K562 (cell line): ENCODE measurements around the gene MYO3B. TPM values are rescaled to one million over a fixed set of nuclear protein-coding genes. Genes with fewer than 3 reads are reported as not detected.

Experiments
- ATAC-seq: fragments of 200-7000 bp; cut with Tn5 transposase; 3 replicates; pipeline ENCODE4 v1.9.1; 2020; ENCODE audit warnings: moderate library complexity
- BruUV-seq: library from RNA; stranded (reverse); fragments of 400-500 nt; replicated peaks from 2 replicates; lab custom pipeline; 2021; lab: Mats Ljungman, UMichigan
- CTCF ChIA-PET: fragments of 300-600 bp; formaldehyde crosslinking; extraction: SDS; loops from one replicate; lab custom pipeline; 2021; ENCODE audit warnings: low intra/inter-chr PET ratio; lab: Yijun Ruan, JAX
- POLR2A ChIA-PET: fragments of 300-600, 350-650 bp; sonication (Branson Sonifier 250); formaldehyde crosslinking; extraction: SDS; loops from one replicate; lab custom pipeline; 2021; ENCODE audit warnings: antibody characterized with exemption, inconsistent platforms; lab: Yijun Ruan, JAX
- DNase-seq, 4 experiments: peaks; one replicate each; pipeline versions ENCODE4 v3.0.0 to v3.0.0-alpha.2; 2011 to 2018; ENCODE audit warnings: low spot score in 3 of 4, mixed read lengths in 3 of 4; ENCODE audit errors: extremely low read depth in 1 of 4
- FAIRE-seq: peaks from 2 replicates; lab custom pipeline; 2011; peaks lifted over from hg19 to GRCh38; lab: Jason Lieb, UNC
- H2AFZ ChIP-seq: 2 replicates; pipeline ENCODE4 v1.6.0; 2011; ENCODE audit warnings: low read depth, low read length, control low read depth, inconsistent platforms
- H3K27ac ChIP-seq: fragments of 200-600 bp; 3 replicates; pipeline ENCODE4 v1.8.0; 2011; ENCODE audit warnings: low read depth, mild to moderate bottlenecking, control low read depth, inconsistent platforms, low read length, moderate library complexity, mixed read lengths; ENCODE audit errors: extremely low read depth
- H3K27me3 ChIP-seq, 2 experiments: fragments of 300-600 bp in 1 of 2; 2 replicates in 1 of 2; 3 replicates in 1 of 2; pipeline versions ENCODE4 v1.6.0 to v1.8.0; 2011; ENCODE audit warnings: inconsistent platforms in 2 of 2, low read length in 2 of 2, mild to moderate bottlenecking in 1 of 2, mixed read lengths in 1 of 2, moderate library complexity in 1 of 2; ENCODE audit not compliant: control insufficient read depth in 2 of 2, insufficient read depth in 2 of 2
- H3K36me3 ChIP-seq: fragments of 300-600 bp; 3 replicates; pipeline ENCODE4 v1.8.0; 2011; ENCODE audit warnings: mild to moderate bottlenecking, low read length, inconsistent platforms; ENCODE audit not compliant: control insufficient read depth, insufficient read depth
- H3K4me1 ChIP-seq, 2 experiments: fragments of 200-600 bp in 1 of 2; replicated peaks in 1 of 2; 2 replicates in 1 of 2; 3 replicates in 1 of 2; pipeline versions ENCODE4 v1.5.1 to v1.8.0; 2011; ENCODE audit warnings: inconsistent platforms in 2 of 2, low read length in 2 of 2, mild to moderate bottlenecking in 1 of 2, mixed read lengths in 1 of 2, moderate library complexity in 1 of 2; ENCODE audit not compliant: control insufficient read depth in 2 of 2, insufficient read depth in 2 of 2
- H3K4me2 ChIP-seq: 2 replicates; pipeline ENCODE4 v1.6.1; 2011; ENCODE audit warnings: low read length, control low read depth, inconsistent platforms, mixed read lengths; ENCODE audit not compliant: insufficient read depth
- H3K4me3 ChIP-seq: fragments of 200-600 bp; sonication (generic), shearing (Covaris generic); 2 replicates; pipeline ENCODE4 v1.5.1; 2016; ENCODE audit warnings: control low read depth, inconsistent platforms
- H3K79me2 ChIP-seq: fragments of 200-600 bp; 3 replicates; pipeline ENCODE4 v1.8.0; 2011; ENCODE audit warnings: low read length, inconsistent platforms; ENCODE audit not compliant: control insufficient read depth, insufficient read depth
- H3K9ac ChIP-seq, 2 experiments: 2 replicates each; pipeline versions ENCODE4 v1.6.0 to v1.6.1; 2011; ENCODE audit warnings: low read depth in 2 of 2, low read length in 2 of 2, control low read depth in 1 of 2, inconsistent platforms in 1 of 2, mild to moderate bottlenecking in 1 of 2, mixed read lengths in 1 of 2; ENCODE audit not compliant: insufficient read depth in 1 of 2
- H3K9me1 ChIP-seq: one replicate; pipeline ENCODE4 v1.6.0; 2011; ENCODE audit warnings: inconsistent platforms, mild to moderate bottlenecking, low read length, moderate library complexity; ENCODE audit not compliant: control insufficient read depth, insufficient read depth
- H3K9me3 ChIP-seq: replicated peaks from 2 replicates; pipeline ENCODE4 v1.5.1; 2011; ENCODE audit warnings: low read depth, low read length, inconsistent platforms; ENCODE audit not compliant: control insufficient read depth, insufficient read depth
- H4K20me1 ChIP-seq: replicated peaks from 2 replicates; pipeline ENCODE4 v1.6.1; 2011; ENCODE audit warnings: low read length, inconsistent platforms, mixed read lengths; ENCODE audit not compliant: control insufficient read depth, insufficient read depth
- CREB5 ChIP-seq: fragments of 250-450 bp; sonication (Bioruptor Pico); IDR thresholded peaks from 2 replicates; pipeline ENCODE4 v1.5.0; 2020; ENCODE audit warnings: mild to moderate bottlenecking
- GABPB2 ChIP-seq: fragments of 250-450 bp; sonication (Bioruptor Pico); conservative IDR thresholded peaks from 2 replicates; pipeline ENCODE4 v1.5.1; 2021; ENCODE audit warnings: mild to moderate bottlenecking
- SMARCA4 ChIP-seq: fragments of 450-650 bp; IDR thresholded peaks from 2 replicates; pipeline ENCODE4 v1.6.1; 2016
- SMARCA5 ChIP-seq: fragments of 450-650 bp; IDR thresholded peaks from 2 replicates; pipeline ENCODE4 v1.6.1; 2016
- SP1 ChIP-seq: sonication (generic); formaldehyde crosslinking; IDR thresholded peaks from 2 replicates; pipeline ENCODE4 v1.8.1; 2022; ENCODE audit warnings: mild to moderate bottlenecking, missing genetic modification reagents
- TAF15 ChIP-seq: fragments of 200-400 bp; formaldehyde crosslinking; IDR thresholded peaks from 2 replicates; pipeline ENCODE4 v1.6.1; 2017; ENCODE audit warnings: mild to moderate bottlenecking, low read depth, low read length, moderate library complexity
- TCFL5 ChIP-seq: fragments of 250-450 bp; sonication (Bioruptor Pico); conservative IDR thresholded peaks from 2 replicates; pipeline ENCODE4 v1.6.1; 2021; ENCODE audit warnings: mild to moderate bottlenecking, moderate library complexity, matching md5 sums
- YY1 ChIP-seq, 3 experiments: IDR thresholded peaks; 2 replicates each; pipeline ENCODE4 v1.6.1; 2011; ENCODE audit warnings: low read length in 2 of 3, mild to moderate bottlenecking in 2 of 3, moderate library complexity in 2 of 3, borderline replicate concordance in 1 of 3, control low read depth in 1 of 3, low read depth in 1 of 3; ENCODE audit not compliant: insufficient read depth in 3 of 3, insufficient replicate concordance in 2 of 3, control insufficient read depth in 1 of 3, insufficient read length in 1 of 3; ENCODE audit errors: extremely low read depth in 1 of 3
- WGBS: fragments of 100-300 bp; shearing (Covaris generic); methylation state at CpG from one replicate; pipeline ENCODE4 v1.1.6; 2016; ENCODE audit warnings: low coverage, mixed read lengths; ENCODE audit not compliant: insufficient coverage; ENCODE audit errors: missing lambda C conversion rate; 5-methylcytosine and 5-hydroxymethylcytosine counted together
- in situ Hi-C: fragments of 300-500 bp; cut with MboI; formaldehyde crosslinking; loops from 4 replicates; pipeline ENCODE4 v1.15.0; 2018; ENCODE audit warnings: inconsistent platforms, mixed read lengths
- intact Hi-C: fragments of 100-400 bp; cut with micrococcal nuclease; formaldehyde crosslinking; loops from 2 replicates; pipeline ENCODE4 v1.14.2; 2022
- polyA plus RNA-seq, 8 experiments: library from polyadenylated mRNA; depleted of rRNA in 4 of 8; stranded (reverse) in 5 of 8; unstranded in 3 of 8; fragments of >200 nt; fragmentation: Nextera tagmentation in 2 of 8; fragmentation: Illumina TruSeq in 1 of 8; extraction: Ambion mirVana in 2 of 8; extraction: Trizol in 1 of 8; gene quantifications; 2 replicates each; pipeline versions ENCODE4 v1.2.1 to v1.2.3, GENCODE V29; 2011 to 2014; ENCODE audit warnings: inconsistent platforms in 1 of 8, missing spikeins in 1 of 8
- total RNA-seq, 7 experiments: library from RNA; depleted of rRNA in 6 of 7; stranded (reverse); fragments of >200 nt in 6 of 7; fragmentation: Illumina TruSeq in 2 of 7; extraction: Trizol in 2 of 7; gene quantifications; 2 replicates each; pipeline versions ENCODE4 v1.2.1 to v1.2.3, GENCODE V29; 2011 to 2021; ENCODE audit warnings: low replicate concordance in 1 of 7
- TF ChIP-seq, protein P1 (sequence below): fragments of 200-800 bp; sonication (Bioruptor generic); IDR thresholded peaks from 2 replicates; pipeline ENCODE4 v1.6.1; 2017; ENCODE audit warnings: missing genetic modification characterization, missing compliant biosample characterization
- TF ChIP-seq, protein P2 (sequence below): sonication (generic); formaldehyde crosslinking; IDR thresholded peaks from 2 replicates; pipeline ENCODE4 v1.8.0; 2022; ENCODE audit warnings: missing genetic modification reagents, mild to moderate bottlenecking, moderate library complexity, borderline replicate concordance
- TF ChIP-seq, protein P3 (sequence below), 2 experiments: fragments of 150-350 bp in 1 of 2; IDR thresholded peaks; 2 replicates each; pipeline ENCODE4 v1.6.1; 2012 to 2016; ENCODE audit warnings: low read depth in 2 of 2, low read length in 2 of 2, mild to moderate bottlenecking in 1 of 2, moderate library complexity in 1 of 2

The MYO3B gene
- total and polyA plus RNA-seq, 9 of the 15 experiments (the other 6 are each of a cell fraction or from before 2014, with no cell fraction given): 2.7 to 6.5 (median 3.6) TPM

DNA sequence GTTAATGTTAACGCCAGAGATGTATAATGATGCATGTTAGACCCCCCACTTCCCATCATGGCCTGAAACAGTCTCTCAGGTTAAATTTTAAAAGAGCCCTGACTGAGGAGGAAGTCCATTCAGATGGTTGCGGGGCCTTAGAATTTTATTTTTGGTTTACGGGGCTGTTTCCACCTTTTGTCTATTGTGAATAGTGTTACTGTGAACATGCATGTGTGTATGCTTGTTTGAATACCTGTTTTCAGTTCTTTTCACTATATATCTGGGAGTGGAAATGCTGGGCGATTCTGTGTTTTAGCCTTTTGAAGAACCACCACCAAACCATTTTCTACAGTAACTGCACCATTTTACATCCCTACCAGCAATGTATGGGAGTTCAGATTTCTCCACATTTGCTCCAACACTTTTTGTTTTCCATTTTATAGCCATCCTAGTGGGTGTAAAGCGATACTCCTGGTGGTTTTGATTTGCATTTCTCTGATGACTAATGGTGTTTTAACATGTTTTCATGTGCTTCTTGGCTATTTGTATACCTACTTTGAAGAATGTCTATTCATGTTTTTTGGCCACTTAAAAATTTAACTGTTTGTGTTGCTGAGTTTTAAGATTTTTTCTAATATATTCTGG, 133.0 kb downstream of the MYO3B start (continued):
- TF ChIP-seq CREB5 (no peak), TAF15 (no peak), SP1 (CRISPR knock-in tag) (no peak)

DNA sequence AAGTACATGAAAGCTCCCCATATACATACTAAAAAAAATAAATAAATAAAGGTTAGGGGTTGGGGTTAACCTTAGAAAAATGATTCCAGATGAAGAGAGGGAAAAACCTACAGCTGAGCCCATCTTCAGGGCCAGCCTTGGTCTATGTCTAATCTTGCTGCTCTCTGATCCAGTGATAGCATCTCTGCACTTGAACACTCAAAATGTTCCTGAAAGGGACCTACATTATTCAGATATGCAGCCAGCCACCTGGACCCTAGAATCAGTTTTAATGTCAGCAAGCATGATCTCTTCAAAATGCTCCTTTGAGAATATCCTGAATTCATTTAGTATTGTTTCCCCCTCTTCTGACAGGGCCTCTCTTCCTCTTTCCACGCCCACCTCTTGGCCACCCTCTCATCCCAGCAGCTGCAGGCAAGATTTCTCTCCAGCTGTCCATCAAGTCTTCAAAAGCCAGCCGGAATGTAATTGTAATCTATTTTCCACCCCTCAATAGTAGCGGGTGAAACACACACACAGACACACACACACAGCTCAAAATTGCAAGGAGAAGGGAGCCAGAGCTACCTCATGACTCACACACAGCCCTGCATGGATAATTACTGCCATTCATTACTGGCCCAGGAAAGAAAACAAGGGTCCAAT, 135.5 kb downstream of the MYO3B start:
- peak in 2 of 4 experiments; percentile 29 to 48 for DNase-seq
- H3K27me3 ChIP-seq: no peaks in the 10 kb centered on the region
- H3K36me3 ChIP-seq: no peaks in the 10 kb centered on the region
- H3K79me2 ChIP-seq: no peaks in the 10 kb centered on the region
- H3K27ac ChIP-seq: no peak overlapping the region
- ChIA-PET CTCF (interaction anchor here (0.6 kb wide), 1 partner anchor 20 kb away, joined by 3 read pairs; no protein-coding TSS in a partner anchor), POLR2A (interaction anchor here (0.7 to 1.3 kb wide), 2 partner anchors 10 to 38 kb away, joined by 3 to 4 read pairs; no protein-coding TSS in a partner anchor)
- intact Hi-C loops (no loop called here), in situ Hi-C loops (no loop called here)
- H2AFZ ChIP-seq: peak overlapping the region; percentile 9
- H3K4me1 ChIP-seq: peaks cover 4 to 32% of the 10 kb centered on the region in 2 experiments; a peak in 4 of 5 replicates
- no peaks in the 10 kb centered on the region for H3K9me3 ChIP-seq
- FAIRE-seq: peak; percentile 54
- no peak overlapping the region for H3K4me3 ChIP-seq
- H3K9ac ChIP-seq: no peak overlapping the region
- BruUV-seq: no TSS peak
- ATAC-seq: peak; percentile 65
- no peak overlapping the region for H3K4me2 ChIP-seq
- WGBS: 13% methylated on average over 3 of the region's 3 CpGs
- H3K9me1 ChIP-seq: no peaks in the 10 kb centered on the region
- H4K20me1 ChIP-seq: no peaks in the 10 kb centered on the region
- TF ChIP-seq SMARCA4: no peak
- TF ChIP-seq, protein P1, sequence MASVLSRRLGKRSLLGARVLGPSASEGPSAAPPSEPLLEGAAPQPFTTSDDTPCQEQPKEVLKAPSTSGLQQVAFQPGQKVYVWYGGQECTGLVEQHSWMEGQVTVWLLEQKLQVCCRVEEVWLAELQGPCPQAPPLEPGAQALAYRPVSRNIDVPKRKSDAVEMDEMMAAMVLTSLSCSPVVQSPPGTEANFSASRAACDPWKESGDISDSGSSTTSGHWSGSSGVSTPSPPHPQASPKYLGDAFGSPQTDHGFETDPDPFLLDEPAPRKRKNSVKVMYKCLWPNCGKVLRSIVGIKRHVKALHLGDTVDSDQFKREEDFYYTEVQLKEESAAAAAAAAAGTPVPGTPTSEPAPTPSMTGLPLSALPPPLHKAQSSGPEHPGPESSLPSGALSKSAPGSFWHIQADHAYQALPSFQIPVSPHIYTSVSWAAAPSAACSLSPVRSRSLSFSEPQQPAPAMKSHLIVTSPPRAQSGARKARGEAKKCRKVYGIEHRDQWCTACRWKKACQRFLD (CRISPR knock-in tag): no peak
- TF ChIP-seq, protein P2, sequence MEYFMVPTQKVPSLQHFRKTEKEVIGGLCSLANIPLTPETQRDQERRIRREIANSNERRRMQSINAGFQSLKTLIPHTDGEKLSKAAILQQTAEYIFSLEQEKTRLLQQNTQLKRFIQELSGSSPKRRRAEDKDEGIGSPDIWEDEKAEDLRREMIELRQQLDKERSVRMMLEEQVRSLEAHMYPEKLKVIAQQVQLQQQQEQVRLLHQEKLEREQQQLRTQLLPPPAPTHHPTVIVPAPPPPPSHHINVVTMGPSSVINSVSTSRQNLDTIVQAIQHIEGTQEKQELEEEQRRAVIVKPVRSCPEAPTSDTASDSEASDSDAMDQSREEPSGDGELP (CRISPR knock-in tag): 0 out of 2 replicates have a peak, but pooled peaks have one; percentile 33
- TF ChIP-seq YY1 (IDR thresholded peaks at IDR 0.05; ENCODE audit: borderline replicate concordance in 1 of 3, control insufficient read depth in 1 of 3, extremely low read depth in 1 of 3, insufficient read depth in 3 of 3, insufficient read length in 1 of 3, insufficient replicate concordance in 2 of 3, low read depth in 1 of 3, low read length in 2 of 3): no peak
- no peak for TF ChIP-seq TCFL5
- no peak for TF ChIP-seq GABPB2 (CRISPR knock-in tag)
- TF ChIP-seq, protein P3, sequence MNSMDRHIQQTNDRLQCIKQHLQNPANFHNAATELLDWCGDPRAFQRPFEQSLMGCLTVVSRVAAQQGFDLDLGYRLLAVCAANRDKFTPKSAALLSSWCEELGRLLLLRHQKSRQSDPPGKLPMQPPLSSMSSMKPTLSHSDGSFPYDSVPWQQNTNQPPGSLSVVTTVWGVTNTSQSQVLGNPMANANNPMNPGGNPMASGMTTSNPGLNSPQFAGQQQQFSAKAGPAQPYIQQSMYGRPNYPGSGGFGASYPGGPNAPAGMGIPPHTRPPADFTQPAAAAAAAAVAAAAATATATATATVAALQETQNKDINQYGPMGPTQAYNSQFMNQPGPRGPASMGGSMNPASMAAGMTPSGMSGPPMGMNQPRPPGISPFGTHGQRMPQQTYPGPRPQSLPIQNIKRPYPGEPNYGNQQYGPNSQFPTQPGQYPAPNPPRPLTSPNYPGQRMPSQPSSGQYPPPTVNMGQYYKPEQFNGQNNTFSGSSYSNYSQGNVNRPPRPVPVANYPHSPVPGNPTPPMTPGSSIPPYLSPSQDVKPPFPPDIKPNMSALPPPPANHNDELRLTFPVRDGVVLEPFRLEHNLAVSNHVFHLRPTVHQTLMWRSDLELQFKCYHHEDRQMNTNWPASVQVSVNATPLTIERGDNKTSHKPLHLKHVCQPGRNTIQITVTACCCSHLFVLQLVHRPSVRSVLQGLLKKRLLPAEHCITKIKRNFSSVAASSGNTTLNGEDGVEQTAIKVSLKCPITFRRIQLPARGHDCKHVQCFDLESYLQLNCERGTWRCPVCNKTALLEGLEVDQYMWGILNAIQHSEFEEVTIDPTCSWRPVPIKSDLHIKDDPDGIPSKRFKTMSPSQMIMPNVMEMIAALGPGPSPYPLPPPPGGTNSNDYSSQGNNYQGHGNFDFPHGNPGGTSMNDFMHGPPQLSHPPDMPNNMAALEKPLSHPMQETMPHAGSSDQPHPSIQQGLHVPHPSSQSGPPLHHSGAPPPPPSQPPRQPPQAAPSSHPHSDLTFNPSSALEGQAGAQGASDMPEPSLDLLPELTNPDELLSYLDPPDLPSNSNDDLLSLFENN (IDR thresholded peaks at IDR 0.05; ENCODE audit: low read depth in 2 of 2, low read length in 2 of 2): no peak
- TF ChIP-seq SMARCA5: no peak
